NCI-H2227 treated with DMSO at 0.1 percent for 48 hours (cell line): ENCODE measurements around the gene PCNA.

Experiments
- DNase-seq: peaks from one replicate; lab custom pipeline; 2025; lab: John Stamatoyannopoulos, UW

PCNA gene

GRCh38 chr20:5065166-5065878 lies 54.4 kb downstream of the PCNA start:
- DNase-seq: no peak
